ENCODE data around the gene MICU1. TPM values are rescaled to one million over a fixed set of nuclear protein-coding genes. Genes with fewer than 3 reads are reported as not detected.

The MICU1 gene
- total RNA-seq, 3 donors from 2014 or later = 27.2 to 44.3 (median 33.9) TPM

GRCh38 chr10:72320676-72321247 lies 305.1 kb downstream of the MICU1 start:
- Histone ChIP-seq H3K27ac (peak overlapping the region; percentile 93 to 94), H3K36me3 (no peaks in the 10 kb centered on the region), H3K4me3 (peak overlapping the region in 1 of 3 donors; percentile 26), H3K9me3 (no peaks in the 10 kb centered on the region), H3K27me3 (no peaks in the 10 kb centered on the region), H3K4me1 (peaks cover 14 to 36% of the 10 kb centered on the region in 2 donors)
- intact Hi-C loops (cut with DNase I; ENCODE audit: low total_unique reads) = no loop called here
- no peak for TF ChIP-seq CTCF (IDR thresholded peaks at IDR 0.05)
- no peak for TF ChIP-seq POLR2A (IDR thresholded peaks at IDR 0.05)
- TF ChIP-seq POLR2AphosphoS5 (IDR thresholded peaks at IDR 0.05) = peak; percentile 37 to 88 (median 73)
- DNase-seq (ENCODE audit: low spot score in 2 of 2) = peak in 1 of 2 donors; percentile 62

- Histone ChIP-seq H3K27me3 (no peaks in the 10 kb centered on the region), H3K27ac (peak overlapping the region; percentile 93 to 94), H3K36me3 (no peaks in the 10 kb centered on the region), H3K4me3 (peak overlapping the region; percentile 36 to 63 (median 47)), H3K4me1 (peaks cover 18 to 33% of the 10 kb centered on the region in 2 donors), H3K9me3 (no peaks in the 10 kb centered on the region)
- DNase-seq (ENCODE audit: low spot score in 2 of 2) = peak; percentile 89 to 90
- intact Hi-C loops (cut with DNase I; ENCODE audit: low total_unique reads) = no loop called here
- TF ChIP-seq POLR2A (IDR thresholded peaks at IDR 0.05) (no peak), POLR2AphosphoS5 (IDR thresholded peaks at IDR 0.05) (peak; percentile 54 to 88 (median 56)), CTCF (IDR thresholded peaks at IDR 0.05) (peak in 2 of 3 donors; percentile 12 to 23)
Observed at GRCh38 chr10:72319416-72320254, 306.2 kb downstream of the MICU1 start.

- no peaks in the 10 kb centered on the region for H3K9me3 ChIP-seq
- H3K36me3 ChIP-seq = no peaks in the 10 kb centered on the region
- peak overlapping the region; percentile 36 to 63 (median 47) for H3K4me3 ChIP-seq
- H3K4me1 ChIP-seq = peaks cover 18 to 33% of the 10 kb centered on the region in 2 donors
- H3K27ac ChIP-seq = peak overlapping the region; percentile 93 to 94
- intact Hi-C loops (cut with DNase I; ENCODE audit: low total_unique reads) = no loop called here
- H3K27me3 ChIP-seq = no peaks in the 10 kb centered on the region
- TF ChIP-seq POLR2AphosphoS5 (IDR thresholded peaks at IDR 0.05) (no peak), POLR2A (IDR thresholded peaks at IDR 0.05) (no peak), CTCF (IDR thresholded peaks at IDR 0.05) (no peak)
- DNase-seq (ENCODE audit: low spot score in 2 of 2) = no peak
Observed at GRCh38 chr10:72318418-72319262, 307.2 kb downstream of the MICU1 start.

Other genes with a start within 250 kb of the MICU1 start
- gene MCU, start 66.1 kb upstream of the MICU1 start, total RNA-seq = 10 to 100 TPM; 11.7 to 27.4 (median 20.6) TPM